ENCODE results near the gene PPWD1.
"Not testable (repeated sequence)": the region's sequence is repeated elsewhere in the genome, so short reads cannot be mapped to it uniquely, and the experiment has no call there.

The PPWD1 gene
- long read RNA-seq, donor 1, transcript PPWD1-201 (11 exons, 2,166 nt), result major isoform, 13 of 33 reads
- long read RNA-seq, donor 1, transcript PPWD1-206 (2 exons, 838 nt), result minor isoform, 7 of 33 reads
- long read RNA-seq, donor 1, partial matches to known transcripts, result 10 of 33 reads
- long read RNA-seq, donor 1, other reads (novel, unspliced or antisense), result 0 of 33 reads
- long read RNA-seq, donor 2, transcript PPWD1-201 (11 exons, 2,166 nt), result major isoform, 6 of 21 reads
- long read RNA-seq, donor 2, partial matches to known transcripts, result 12 of 21 reads
- long read RNA-seq, donor 2, other reads (novel, unspliced or antisense), result 0 of 21 reads
- long read RNA-seq, donor 3, partial matches to known transcripts, result 0 of 8 reads
- long read RNA-seq, donor 3, other reads (novel, unspliced or antisense), result 0 of 8 reads
- long read RNA-seq, donor 4, transcript PPWD1-206 (2 exons, 838 nt), result major isoform, 7 of 37 reads
- long read RNA-seq, donor 4, transcript PPWD1-201 (11 exons, 2,166 nt), result major isoform, 7 of 37 reads
- long read RNA-seq, donor 4, partial matches to known transcripts, result 21 of 37 reads
- long read RNA-seq, donor 4, other reads (novel, unspliced or antisense), result 0 of 37 reads
- long read RNA-seq, donor 5, transcript PPWD1-201 (11 exons, 2,166 nt), result major isoform, 10 of 19 reads
- long read RNA-seq, donor 5, partial matches to known transcripts, result 5 of 19 reads
- long read RNA-seq, donor 5, other reads (novel, unspliced or antisense), result 0 of 19 reads
- long read RNA-seq, donor 6, transcript PPWD1-201 (11 exons, 2,166 nt), result major isoform, 6 of 15 reads
- long read RNA-seq, donor 6, partial matches to known transcripts, result 6 of 15 reads
- long read RNA-seq, donor 6, other reads (novel, unspliced or antisense), result 0 of 15 reads
- long read RNA-seq, donor 7, transcript PPWD1-201 (11 exons, 2,166 nt), result major isoform, 5 of 25 reads
- long read RNA-seq, donor 7, partial matches to known transcripts, result 18 of 25 reads
- long read RNA-seq, donor 7, other reads (novel, unspliced or antisense), result 0 of 25 reads
- long read RNA-seq, donor 8, transcript PPWD1-201 (11 exons, 2,166 nt), result major isoform, 9 of 29 reads
- long read RNA-seq, donor 8, transcript PPWD1-206 (2 exons, 838 nt), result minor isoform, 6 of 29 reads
- long read RNA-seq, donor 8, partial matches to known transcripts, result 13 of 29 reads
- long read RNA-seq, donor 8, other reads (novel, unspliced or antisense), result 0 of 29 reads

GRCh38 chr5:65562731-65563701 lies at the start of gene PPWD1, which contains the start of gene CENPK:
PPWD1 (plus strand) TSS chr5:65563296; CDS start chr5:65563311, 15 bp downstream.
CENPK (minus strand) TSS chr5:65563168; CDS start chr5:65554907, 8,261 bp downstream.
- peak; percentile 88 for DNase-seq

GRCh38 chr5:65525726-65526125 lies 37.4 kb upstream of the PPWD1 start:
- DNase-seq, result no peak

GRCh38 chr5:65530904-65531303 lies 32.2 kb upstream of the PPWD1 start:
- no peak for DNase-seq

- no peak for DNase-seq
These were observed 27.5 kb upstream of the PPWD1 start for GRCh38 chr5:65535529-65535987.

- no peak for DNase-seq
These were observed 23.3 kb upstream of the PPWD1 start for GRCh38 chr5:65539827-65540226.

GRCh38 chr5:65544473-65544872 lies 18.6 kb upstream of the PPWD1 start:
- DNase-seq, result no peak

DNA sequence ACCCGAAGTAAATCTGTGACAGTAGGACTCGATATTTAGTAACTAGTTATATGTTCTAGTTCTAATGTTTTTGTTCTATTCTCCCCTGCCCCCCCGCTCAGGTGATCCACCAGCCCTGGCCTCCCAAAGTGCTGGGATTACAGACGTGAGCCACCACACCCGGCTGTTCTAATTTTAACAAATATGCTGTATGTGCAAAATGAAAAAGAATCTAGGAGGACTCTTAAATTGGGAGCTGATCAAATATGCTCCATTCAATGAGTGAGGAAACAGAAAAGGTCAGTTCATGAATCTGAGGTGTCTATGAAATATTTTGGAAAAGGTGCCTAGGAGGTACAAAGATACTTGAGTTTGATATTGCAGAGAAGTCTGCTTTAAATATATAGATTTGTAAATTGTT lies 17.0 kb upstream of the PPWD1 start:
- no peak for DNase-seq

- no peak for DNase-seq
These were observed 14.8 kb upstream of the PPWD1 start for GRCh38 chr5:65548281-65548680.

DNA sequence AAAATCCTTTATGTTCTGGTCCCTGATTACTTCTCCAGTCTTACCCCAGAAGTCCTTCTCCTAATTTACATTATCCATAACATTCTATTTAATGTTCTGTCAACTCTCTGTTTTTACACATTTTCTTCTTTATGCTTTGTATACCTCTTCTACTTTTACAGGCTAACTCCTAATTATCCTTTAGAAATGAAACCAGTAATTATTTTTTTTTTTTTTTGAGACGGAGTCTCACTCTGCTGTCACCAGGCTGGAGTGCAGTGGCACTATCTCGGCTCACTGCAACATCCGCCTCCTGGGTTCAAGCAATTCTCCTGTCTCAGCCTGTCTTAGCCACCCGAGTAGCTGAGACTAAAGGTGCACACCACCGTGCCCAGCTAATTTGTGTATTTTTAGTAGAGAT lies 9.2 kb upstream of the PPWD1 start:
- no peak for DNase-seq

- no peak for DNase-seq
These were observed 7.8 kb upstream of the PPWD1 start for GRCh38 chr5:65555287-65555686.

DNA sequence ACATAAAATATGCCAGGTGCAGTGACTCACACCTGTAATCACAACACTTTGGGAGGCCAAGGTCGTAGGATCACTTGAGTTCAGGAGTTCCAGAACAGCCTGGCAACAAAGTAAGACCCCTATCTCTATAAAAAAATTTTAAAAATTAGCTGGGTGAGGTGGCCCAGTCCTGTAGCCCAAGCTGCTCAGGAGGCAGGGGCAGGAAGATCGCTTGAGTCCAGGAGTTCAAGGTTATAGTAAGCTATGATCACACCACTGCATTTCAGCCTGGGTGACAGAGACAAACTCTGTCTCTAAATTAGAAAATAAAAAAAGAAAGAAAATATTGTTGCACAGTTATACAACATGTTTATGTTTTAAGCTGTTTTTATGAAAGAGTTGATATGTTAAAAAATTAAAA lies 6.9 kb upstream of the PPWD1 start:
- DNase-seq, result no peak

GRCh38 chr5:65556718-65557117 lies 6.4 kb upstream of the PPWD1 start:
- DNase-seq, result no peak

- peak; percentile 2 for DNase-seq
These were observed 681 bp downstream of the PPWD1 start for GRCh38 chr5:65563777-65564176.

DNA sequence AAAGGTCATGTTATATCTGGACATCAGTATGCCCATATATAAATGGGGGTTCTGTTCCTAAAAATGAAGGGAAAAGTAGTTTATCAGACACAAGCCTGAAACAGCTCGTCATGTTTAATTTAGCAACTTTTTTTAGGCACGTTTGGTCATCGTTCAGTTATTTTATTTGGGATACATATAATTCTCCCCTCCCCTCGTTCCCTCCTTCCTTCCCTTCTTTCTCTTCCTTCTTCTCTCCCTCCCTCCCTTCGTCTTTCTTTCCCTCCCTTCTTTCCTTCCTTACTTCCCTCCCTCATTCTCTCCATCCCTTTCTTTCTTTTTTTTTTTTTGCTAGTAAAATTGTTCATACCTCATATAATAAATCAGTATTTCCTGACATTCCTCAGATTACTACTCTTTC lies 3.4 kb downstream of the PPWD1 start:
- DNase-seq, result no peak

- no peak for DNase-seq
These were observed 7.6 kb downstream of the PPWD1 start for GRCh38 chr5:65570598-65571226.

DNA sequence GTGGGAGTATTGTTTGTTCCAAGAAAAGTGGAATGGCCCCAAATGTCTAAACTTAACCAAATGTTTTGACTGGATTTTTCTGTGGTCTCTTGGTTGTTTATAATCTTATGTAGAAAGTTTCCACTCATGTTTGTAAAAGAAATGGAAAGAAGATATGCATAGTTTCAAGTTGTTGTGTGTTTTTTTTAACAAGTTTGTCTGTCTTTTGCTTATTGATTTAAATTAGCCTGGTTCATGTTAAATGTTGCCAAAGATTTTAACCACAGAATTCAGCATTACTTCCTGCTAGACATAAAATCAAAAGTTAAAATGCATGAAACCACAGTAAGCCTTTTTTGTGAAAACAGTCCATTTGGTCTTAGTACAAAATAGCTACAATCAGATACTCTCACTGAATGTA lies 14.0 kb downstream of the PPWD1 start:
- DNase-seq, result no peak

DNA sequence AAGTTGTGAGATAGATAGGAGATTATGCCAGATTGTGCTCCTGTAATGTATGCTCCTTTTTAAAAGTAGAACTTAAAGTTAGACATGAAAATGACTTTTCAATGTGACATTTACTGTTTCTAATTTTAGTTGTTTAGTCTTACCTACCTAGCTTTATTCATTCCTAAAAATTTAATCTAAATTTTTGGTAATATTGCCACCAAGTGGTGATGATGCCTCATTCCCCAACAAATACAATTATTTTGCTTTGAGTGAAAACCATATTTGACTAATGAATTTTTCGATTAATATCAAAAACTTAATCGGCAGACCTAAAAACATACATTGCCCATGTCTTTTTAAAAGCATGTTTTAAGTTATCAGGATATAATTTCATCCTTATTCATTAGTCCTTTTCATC lies 25.6 kb downstream of the PPWD1 start:
- DNase-seq, result no peak

GRCh38 chr5:65601761-65602160 lies 38.7 kb downstream of the PPWD1 start:
- DNase-seq, result not testable (repeated sequence)

DNA sequence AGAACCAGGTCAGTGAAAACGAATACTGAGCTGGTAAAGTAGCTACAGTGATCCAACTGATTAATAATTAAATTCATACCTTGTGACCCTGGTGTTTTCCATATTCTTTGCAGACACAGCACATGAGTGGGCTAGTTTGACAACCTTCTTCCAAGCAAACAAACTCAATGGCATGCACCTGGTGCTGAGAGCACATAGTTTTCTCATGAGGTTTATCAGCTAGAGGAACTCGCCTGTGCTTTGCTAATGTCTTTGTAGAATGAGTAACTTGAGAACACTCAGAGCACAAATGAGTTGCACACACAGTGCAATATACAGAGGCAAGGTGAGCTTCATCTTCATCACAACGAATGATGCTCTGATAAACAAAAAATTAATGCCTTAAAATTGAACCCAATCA lies 48.4 kb downstream of the PPWD1 start:
- no peak for DNase-seq

GRCh38 chr5:65612298-65612907 lies 49.3 kb downstream of the PPWD1 start:
- no peak for DNase-seq

Data from right kidney (tissue), 9 donors.